ENCODE measurements around the gene HHIPL1. TPM values are rescaled to one million over a fixed set of nuclear protein-coding genes. Genes with fewer than 3 reads are reported as not detected.

The HHIPL1 gene
- total and polyA plus RNA-seq, 4 donors, result 0.31 to 4.0 (median 1.1) TPM

- H3K36me3 ChIP-seq (ENCODE audit: control insufficient read depth in 4 of 4, insufficient read depth in 4 of 4, low read length in 4 of 4), result peaks cover 0 to 2% (median 0%) of the 10 kb centered on the region in 4 donors
- H3K4me3 ChIP-seq, result no peak overlapping the region
- H3K9me3 ChIP-seq (ENCODE audit: control insufficient read depth in 4 of 4, insufficient read depth in 3 of 4, low read length in 3 of 4), result no peaks in the 10 kb centered on the region
- H3K4me1 ChIP-seq (ENCODE audit: control insufficient read depth in 5 of 5, insufficient read depth in 5 of 5, low read length in 5 of 5), result peaks cover 0 to 14% (median 0%) of the 10 kb centered on the region in 5 donors
- no peak overlapping the region for H3K27ac ChIP-seq (ENCODE audit: low read depth in 1 of 2, low read length in 1 of 2)
- WGBS, 2 donors, result 98 to 99% methylated on average over 4 of the region's 4 CpGs
- no peak overlapping the region for H3K9ac ChIP-seq (ENCODE audit: insufficient read depth in 1 of 2, low read length in 2 of 2)
- ATAC-seq (ENCODE audit: insufficient read depth, low FRiP score), result no peak
- TF ChIP-seq CTCF (IDR thresholded peaks at IDR 0.05; ENCODE audit: control extremely low read depth, extremely low read depth), result no peak
- DNase-seq, result no peak
- no peaks in the 10 kb centered on the region for H3K27me3 ChIP-seq (ENCODE audit: control insufficient read depth in 3 of 3, insufficient read depth in 3 of 3, low read length in 2 of 3)
Observed at GRCh38 chr14:99611646-99612045, 33.3 kb upstream of the HHIPL1 start.

DNA sequence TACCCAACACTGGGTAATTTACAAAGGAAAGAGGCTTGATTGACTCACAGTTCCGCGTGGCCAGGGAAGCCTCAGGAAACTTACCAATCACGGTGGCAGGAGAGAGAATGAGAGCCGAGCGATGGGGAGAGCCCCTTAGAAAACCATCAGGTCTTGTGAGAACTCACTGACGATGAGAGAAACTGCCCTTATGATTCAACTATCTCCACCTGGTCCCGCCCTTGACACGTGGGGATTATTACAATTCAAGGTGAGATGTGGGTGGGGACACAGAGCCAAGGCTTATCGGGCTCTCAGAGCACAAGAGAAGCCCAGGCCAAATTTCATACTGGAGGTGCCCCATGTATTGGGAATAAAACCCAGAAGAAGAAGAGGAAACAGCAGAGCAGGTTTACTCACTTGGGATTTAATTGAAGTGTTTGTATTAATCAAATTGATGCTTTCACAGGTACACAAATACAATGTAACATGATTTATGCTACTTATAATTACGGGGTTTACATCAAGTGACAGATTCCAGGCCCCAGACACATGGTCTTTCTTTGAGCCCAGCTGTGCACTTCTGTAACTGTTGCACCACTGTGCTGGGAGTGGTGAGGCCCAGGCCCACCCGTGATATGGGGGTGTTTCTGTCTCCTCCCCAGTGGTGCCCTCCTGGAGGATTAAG lies 32.7 kb upstream of the HHIPL1 start:
- WGBS, 2 donors, result 80 to 84% methylated on average over 11 of the region's 11 CpGs
- DNase-seq (no peak), ATAC-seq (ENCODE audit: insufficient read depth, low FRiP score) (no peak)
- Histone ChIP-seq H3K36me3 (ENCODE audit: control insufficient read depth in 4 of 4, insufficient read depth in 4 of 4, low read length in 4 of 4) (peaks cover 0 to 2% (median 0%) of the 10 kb centered on the region in 4 donors), H3K27me3 (ENCODE audit: control insufficient read depth in 3 of 3, insufficient read depth in 3 of 3, low read length in 2 of 3) (no peaks in the 10 kb centered on the region), H3K27ac (ENCODE audit: low read depth in 1 of 2, low read length in 1 of 2) (no peak overlapping the region), H3K4me3 (no peak overlapping the region), H3K9ac (ENCODE audit: insufficient read depth in 1 of 2, low read length in 2 of 2) (no peak overlapping the region), H3K9me3 (ENCODE audit: control insufficient read depth in 4 of 4, insufficient read depth in 3 of 4, low read length in 3 of 4) (no peaks in the 10 kb centered on the region), H3K4me1 (ENCODE audit: control insufficient read depth in 5 of 5, insufficient read depth in 5 of 5, low read length in 5 of 5) (peaks cover 0 to 15% (median 2%) of the 10 kb centered on the region in 5 donors)
- no peak for TF ChIP-seq CTCF (IDR thresholded peaks at IDR 0.05; ENCODE audit: control extremely low read depth, extremely low read depth)

DNA sequence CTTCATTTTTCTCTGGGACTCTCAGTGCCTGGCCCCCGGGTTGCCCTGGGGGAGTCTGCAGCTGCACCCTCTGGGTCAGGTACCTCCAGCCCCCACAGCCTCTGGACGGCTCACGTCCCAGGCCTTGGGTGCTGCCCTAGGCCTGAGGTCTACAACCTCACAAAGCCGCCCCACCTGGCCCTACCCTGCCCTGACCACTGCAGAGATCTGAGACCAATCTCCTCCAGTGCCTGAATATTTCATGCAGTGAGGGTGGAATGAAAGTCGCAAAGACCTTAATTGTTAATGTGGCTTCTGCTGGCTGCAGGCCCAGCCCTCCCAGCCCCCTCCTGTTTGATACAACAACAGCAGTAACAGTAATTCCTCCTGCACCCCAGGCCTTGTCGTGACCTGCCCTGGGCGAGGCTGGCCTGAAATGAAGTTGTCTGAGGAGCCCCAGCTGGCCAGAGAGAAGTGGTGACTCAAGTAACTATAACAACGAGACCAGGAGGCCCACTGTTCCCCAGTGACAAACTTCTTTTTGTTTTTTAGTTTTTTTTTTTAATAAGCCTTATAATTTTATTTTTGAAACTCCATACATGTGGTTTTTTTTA lies 32.1 kb upstream of the HHIPL1 start:
- no peaks in the 10 kb centered on the region for H3K27me3 ChIP-seq (ENCODE audit: control insufficient read depth in 3 of 3, insufficient read depth in 3 of 3, low read length in 2 of 3)
- H3K27ac ChIP-seq (ENCODE audit: low read depth in 1 of 2, low read length in 1 of 2), result no peak overlapping the region
- ATAC-seq (ENCODE audit: insufficient read depth, low FRiP score), result no peak

More for the DNA sequence above, 32.1 kb upstream of the HHIPL1 start:
- H3K4me1 ChIP-seq (ENCODE audit: control insufficient read depth in 5 of 5, insufficient read depth in 5 of 5, low read length in 5 of 5), result peaks cover 0 to 19% (median 3%) of the 10 kb centered on the region in 5 donors
- 80 to 83% methylated on average over 8 of the region's 8 CpGs for WGBS, 2 donors
- no peak overlapping the region for H3K4me3 ChIP-seq
- H3K9ac ChIP-seq (ENCODE audit: insufficient read depth in 1 of 2, low read length in 2 of 2), result no peak overlapping the region
- H3K9me3 ChIP-seq (ENCODE audit: control insufficient read depth in 4 of 4, insufficient read depth in 3 of 4, low read length in 3 of 4), result no peaks in the 10 kb centered on the region
- DNase-seq, result peak; percentile 80 to 84 (median 82)
- peaks cover 0 to under 1% (median 0%) of the 10 kb centered on the region in 4 donors for H3K36me3 ChIP-seq (ENCODE audit: control insufficient read depth in 4 of 4, insufficient read depth in 4 of 4, low read length in 4 of 4)
- TF ChIP-seq CTCF (IDR thresholded peaks at IDR 0.05; ENCODE audit: control extremely low read depth, extremely low read depth), result no peak
